Stimulated activated CD8-positive, alpha-beta memory T cell treated with anti-CD3 and anti-CD28 coated beads, Interleukin-12 subunit alpha, Interleukin-12 subunit beta, amount 100 ng/mL, for 4 hours (primary cell): ENCODE data around the gene MTA3.

Source experiments
- DNase-seq: peaks from one replicate; pipeline ENCODE4 v3.0.0-alpha.2; 2020; ENCODE audit warnings: low read depth

Gene MTA3

DNA sequence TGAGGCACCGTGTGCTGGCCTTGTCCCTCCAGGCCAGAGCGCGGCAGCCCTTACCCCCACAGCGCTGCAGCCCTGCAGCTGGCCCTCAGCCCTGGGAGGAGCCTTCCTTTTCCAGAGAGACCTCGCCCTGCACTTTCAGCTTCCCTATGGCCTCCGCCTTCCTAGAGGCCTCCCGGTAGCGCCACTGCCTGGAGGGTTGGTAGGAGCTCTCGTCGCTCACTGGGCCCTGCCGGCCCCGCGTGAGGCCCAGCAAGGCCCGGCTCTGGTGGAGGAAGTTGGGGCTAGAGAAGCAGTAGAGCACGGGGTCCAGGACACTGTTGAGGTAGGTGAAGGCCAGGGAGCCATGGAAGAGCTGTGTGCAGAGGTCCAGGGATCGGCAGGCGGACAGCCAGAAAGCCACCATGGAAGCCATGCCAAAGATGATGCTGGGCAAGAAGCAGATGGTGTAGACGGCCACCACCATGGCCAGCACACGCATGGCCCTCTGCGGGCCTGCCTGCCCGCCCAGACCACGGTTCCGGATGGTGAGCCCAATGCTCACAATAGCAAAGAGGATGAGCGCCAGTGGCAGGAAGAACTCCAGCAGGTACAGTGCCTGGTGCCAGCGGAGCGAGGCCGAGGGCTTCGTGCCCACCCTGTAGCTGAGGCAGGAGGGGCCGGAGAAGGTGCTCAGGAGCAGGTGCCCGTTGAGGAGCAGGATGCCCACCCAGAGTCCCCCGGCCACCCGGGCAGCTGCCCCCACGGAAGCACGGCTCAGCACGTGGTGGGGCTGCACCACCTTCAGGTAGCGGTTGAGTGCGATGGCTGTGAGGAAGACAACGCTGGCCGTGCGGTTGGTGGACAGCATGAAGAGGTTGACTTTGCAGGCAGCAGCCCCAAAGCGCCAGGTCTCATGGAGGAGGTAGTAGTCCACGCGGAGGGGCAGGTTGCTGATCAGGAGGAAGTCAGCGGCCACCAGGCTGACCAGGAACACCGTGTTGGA lies 194.7 kb downstream of the MTA3 start:
- no peak for DNase-seq

DNA sequence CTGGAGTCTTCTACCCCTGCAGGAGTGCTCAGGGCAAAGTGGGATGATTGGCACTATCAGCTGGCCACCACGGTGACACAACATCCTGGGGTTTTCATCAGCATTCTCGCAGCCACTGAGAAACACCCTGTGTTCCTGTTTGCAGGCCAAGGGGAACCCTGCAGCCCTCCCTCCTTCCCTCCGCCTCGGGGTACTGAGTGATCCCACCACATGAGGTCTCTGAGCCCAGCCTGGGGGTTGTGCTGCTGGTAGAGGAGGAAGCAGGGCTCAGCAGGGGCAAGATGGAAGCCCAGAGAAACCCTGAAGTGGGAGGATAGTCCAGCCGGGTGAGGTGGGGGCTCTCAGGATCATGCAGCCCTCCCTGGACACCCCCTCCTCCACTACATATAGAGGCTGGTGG lies 195.7 kb downstream of the MTA3 start, which contains the start of gene OXER1:
Gene OXER1 (minus strand): TSS at position 40 of the 400 bp plus-strand sequence. CDS start 73 bp downstream, outside the sequence.
- DNase-seq = no peak

DNA sequence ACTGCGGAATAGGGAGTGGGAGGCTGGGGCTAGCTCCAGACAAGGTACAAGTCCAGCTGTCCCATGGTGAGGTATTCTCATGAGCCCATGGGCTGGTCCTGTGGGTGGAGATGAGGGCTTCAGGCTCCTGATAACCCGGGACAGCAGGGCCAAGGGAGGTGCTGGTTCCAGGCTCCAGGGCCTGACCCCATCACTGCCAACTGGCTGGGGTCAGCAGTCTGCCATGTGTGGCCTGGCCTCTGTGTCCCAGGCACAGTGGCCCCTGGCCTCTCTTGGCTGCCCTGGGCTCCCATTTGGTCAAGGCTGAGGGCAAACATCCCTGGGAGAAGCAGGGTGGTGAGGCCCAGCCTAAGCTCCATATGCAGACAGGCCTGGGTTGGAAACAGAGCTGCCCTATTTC lies 196.5 kb downstream of the MTA3 start:
- no peak for DNase-seq

DNA sequence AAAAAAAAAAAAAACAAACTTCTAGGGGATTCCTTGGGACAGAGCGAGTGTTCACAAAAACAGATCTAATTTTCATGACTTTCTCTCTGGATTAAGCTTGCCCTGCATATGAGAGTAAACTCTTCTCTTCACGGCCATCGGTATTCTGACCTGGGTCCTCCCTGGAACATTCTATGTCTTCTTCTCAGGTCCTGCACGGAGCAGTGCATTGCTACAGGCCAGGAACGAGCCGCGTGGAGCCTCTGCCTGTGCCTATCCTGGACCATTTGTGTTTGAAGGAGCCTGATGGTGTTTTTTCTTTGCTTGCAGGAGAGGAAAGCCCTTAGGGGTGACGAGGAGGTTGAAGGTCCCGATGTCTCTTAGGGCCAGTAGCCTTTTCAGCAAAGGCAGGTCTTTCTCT lies 197.3 kb downstream of the MTA3 start:
- DNase-seq = no peak

DNA sequence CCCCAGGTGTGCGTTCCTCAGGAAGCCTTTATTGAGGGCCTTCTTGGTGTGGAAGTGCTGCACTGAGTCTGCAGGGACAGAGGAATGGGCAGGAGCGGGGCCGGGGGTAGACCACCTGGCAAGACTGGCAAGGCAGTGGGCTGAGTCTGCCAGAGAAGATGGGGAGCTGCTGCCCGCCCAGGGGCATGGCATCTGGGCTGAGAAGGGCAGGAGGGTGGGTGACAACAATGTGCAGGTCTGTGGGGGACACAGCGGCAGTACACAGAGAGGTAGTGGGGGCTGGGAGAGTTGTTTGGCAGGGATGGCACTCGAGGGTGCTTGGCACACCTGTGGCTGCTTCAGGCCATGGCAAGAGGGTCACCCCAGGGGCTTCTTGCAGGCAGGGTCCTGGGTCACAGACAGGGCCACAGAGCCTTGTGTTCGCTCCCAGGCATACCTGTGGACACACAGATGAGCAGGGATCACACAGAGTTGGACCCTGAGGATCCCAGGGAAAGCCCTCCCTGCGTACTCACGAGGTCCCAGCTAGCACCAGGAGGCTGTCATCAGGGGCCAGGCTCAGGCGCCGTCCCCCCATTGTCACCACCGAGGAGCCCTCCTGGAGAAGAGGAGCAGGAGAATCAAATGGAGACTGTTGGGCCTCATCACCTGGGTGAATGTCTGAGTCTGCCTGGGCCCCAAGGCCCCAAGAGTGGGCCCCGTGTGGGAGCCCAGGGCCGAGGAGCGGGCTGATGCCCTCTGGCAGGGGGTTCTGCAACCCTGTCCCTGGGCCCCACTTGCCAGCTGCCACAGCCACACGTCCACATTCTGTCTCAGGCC lies 198.9 kb downstream of the MTA3 start:
- DNase-seq = no peak

DNA sequence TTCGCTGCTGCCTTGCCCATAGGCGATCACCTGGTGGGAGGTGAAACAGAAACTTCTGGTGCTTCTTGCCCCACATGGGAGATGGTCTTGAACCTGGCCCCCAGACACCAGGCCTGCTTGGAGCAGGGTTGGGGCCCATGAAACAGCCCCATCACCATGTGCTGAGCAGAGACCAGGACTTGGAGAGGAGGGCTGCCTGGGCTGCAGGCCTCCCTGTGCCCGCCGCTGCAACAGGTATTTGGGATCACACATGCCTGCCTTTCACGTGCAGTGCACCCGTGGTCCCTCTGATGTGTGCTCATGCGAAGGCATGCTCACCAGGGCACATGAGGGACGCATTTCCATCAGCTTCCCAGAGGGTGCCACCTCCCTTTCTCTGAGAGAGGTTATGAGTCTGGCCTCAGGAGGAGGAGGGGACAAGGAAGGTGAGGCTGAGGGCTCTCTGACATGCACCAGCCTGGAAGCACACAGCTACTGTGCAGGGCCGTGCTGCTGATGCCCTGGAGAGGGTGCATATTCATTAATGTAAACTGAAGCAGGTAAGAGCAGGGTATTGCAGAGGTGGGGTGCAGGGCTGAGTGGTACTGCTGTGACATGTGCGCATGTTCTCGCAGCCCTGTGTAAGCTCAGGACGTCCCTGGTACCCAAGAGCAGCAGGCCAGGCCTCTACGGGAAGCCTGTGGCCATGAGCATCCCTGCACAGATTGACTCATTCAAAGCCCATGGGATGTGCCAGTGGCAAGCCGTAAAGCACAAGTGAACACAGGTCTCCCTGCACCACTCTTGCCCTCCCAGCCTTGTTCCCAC lies 199.7 kb downstream of the MTA3 start:
- DNase-seq = no peak

DNA sequence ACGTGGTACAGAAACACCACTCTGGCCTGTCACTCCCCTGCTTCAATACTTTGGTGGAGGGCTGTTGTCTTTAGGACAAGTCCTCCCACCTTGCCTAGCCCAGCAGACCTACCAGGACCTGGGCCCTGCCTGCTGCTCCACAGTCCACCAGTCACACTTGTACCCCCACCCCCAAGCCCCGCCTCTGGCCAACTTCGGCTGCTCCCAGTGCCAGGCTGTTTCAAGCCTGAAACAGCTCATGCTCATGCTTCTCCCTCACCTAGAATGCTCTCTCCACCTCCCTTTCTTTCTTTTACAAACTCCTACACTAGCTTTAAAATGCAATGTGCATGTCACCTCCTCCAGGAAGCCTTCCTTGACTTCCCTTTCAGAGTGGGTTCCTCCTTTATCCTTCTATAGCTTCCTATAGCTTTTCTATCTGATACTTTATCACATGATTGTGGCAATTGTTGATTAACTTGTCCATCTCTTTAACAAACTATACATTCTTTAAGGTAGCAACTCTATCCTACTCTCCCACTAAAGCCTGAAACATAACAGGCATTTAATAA lies 200.3 kb downstream of the MTA3 start:
- DNase-seq = no peak

DNA sequence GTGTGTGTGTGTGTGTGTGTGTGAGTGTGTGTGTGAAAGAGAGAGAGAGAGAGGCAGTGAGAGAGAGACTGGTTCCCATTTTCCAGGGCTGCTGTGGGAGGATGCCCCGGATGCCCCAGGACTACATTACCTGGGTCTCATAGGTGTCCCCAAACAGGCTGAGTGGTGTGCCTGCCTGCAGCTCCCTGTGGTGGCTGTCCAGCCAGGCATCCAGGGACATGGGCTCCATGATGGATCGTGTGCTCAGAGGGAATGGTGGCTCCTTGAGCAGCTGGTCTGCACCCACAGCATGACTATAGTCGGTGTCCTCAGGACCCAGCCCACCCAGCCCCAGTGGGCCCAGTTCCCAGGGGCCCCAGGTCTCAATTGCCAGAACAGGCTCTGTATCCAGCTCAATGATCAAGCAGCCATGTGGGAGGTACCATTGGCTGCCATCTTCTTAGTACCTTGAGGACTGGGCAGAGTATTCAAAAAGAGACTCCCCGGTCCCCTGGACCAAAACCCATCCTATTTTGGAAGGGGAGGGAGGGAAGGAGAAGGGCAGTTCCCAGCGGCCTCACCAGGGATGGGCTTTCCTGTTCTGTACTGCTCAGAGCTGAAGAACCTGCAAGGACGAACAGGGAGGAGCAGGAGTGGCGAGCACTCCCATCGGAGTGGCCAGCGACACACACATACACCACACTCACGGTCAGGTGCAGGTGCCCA lies 201.3 kb downstream of the MTA3 start:
- DNase-seq = no peak

DNA sequence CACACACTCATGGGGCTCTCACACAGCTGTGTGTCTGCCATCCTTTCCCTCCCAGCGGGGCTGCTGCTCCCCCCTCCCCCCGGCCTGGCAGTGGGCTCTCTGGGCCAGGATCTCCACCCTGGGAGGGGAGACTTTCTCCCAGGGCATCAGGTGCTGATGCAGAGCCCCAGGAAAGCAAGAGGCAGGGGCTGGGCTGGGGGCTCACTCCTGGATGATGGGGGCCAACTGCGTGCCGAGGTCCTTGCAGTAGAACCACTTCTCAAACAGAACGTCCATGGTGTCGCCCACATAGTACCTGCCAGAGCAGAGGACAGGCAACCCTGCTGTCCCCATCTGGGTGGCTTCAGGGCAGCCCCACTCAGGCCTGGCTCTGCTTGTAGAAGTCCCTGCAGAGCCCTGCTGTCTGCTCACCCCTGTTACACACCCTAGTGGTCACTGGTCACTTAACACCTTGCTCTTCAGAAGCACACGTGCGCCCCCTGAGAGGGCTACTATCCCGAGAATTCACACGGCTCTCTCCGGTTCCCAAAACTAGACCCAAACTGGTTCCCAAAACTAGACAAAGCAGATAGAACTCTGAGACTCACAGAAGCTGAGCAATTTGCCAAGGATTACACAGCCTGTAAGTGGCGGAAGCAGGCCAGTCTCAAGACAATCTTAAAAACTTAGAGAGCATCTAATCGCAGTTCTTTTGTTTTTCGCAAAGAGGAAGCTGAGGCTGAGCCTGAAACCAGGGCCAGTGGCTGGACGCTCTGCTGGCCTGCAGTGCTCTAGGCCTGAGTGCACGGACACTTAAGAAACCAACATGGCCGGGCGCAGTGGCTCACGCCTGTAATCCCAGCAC lies 202.1 kb downstream of the MTA3 start:
- no peak for DNase-seq

DNA sequence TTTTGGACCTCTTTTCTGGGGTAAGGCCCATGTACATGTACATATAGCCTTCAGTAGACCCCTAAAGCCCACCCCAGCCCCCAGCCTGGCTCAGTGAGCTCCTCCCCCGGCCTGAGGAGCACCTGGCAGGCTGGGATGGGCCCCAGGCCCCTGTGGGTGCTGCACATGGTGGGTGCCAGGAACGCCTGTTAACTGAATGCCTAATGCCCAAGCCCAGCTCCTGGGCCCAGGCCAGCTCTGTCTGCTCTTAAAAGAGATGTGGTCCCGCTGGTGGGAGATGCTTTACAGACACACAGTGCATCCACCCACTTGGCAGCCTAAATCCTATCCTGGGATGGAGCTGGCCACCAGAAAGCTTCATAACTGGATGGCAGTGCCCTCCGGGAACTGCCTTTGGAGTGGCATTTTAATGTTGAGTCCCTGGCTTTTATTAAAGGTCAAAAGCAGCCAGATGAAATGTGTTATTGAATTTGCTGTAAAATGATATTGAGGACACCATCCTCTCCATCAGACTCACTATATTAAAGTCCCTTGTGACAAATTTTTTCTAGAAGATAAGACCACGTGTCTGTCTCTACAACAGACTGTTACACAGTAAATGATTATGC lies 203.2 kb downstream of the MTA3 start:
- DNase-seq = no peak

DNA sequence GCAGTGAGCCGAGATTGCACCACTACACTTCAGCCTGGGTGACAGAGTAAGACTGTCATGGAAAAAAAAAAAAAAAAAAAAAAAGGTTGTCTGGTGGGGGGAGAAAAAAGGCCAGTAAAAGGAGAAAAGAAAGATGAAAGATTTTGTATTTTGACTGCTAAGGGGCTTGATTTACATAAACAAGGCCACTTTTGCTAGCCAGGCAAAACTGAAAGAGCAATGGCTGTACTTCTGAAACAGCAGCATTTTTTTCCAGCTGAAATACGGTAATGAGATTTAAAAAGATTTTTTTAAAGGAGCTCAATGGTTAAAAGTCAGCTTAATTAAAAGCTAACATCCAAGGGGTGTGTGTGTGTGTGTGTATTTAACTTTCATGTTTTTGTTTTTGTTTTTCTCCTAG lies 206.8 kb downstream of the MTA3 start:
- no peak for DNase-seq

DNA sequence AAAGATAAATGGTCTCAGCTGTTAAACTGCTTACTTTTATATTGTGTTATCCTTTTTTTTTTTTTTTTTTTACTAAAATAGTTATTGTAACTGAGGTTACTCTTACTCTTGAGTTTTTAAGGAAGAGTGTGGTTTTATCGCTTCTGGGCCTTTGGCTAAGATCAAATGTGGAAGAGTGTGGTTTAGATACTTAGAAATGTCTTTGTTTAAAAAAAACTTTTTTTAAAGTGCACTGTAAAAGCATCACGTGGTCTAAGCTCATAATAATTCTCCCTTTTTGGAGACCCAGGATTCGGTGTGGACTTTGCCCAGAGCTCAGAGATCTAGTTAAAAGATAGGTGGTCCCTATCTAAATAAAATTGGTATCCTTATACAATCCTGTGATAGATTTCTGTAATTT lies 207.4 kb downstream of the MTA3 start:
- no peak for DNase-seq

DNA sequence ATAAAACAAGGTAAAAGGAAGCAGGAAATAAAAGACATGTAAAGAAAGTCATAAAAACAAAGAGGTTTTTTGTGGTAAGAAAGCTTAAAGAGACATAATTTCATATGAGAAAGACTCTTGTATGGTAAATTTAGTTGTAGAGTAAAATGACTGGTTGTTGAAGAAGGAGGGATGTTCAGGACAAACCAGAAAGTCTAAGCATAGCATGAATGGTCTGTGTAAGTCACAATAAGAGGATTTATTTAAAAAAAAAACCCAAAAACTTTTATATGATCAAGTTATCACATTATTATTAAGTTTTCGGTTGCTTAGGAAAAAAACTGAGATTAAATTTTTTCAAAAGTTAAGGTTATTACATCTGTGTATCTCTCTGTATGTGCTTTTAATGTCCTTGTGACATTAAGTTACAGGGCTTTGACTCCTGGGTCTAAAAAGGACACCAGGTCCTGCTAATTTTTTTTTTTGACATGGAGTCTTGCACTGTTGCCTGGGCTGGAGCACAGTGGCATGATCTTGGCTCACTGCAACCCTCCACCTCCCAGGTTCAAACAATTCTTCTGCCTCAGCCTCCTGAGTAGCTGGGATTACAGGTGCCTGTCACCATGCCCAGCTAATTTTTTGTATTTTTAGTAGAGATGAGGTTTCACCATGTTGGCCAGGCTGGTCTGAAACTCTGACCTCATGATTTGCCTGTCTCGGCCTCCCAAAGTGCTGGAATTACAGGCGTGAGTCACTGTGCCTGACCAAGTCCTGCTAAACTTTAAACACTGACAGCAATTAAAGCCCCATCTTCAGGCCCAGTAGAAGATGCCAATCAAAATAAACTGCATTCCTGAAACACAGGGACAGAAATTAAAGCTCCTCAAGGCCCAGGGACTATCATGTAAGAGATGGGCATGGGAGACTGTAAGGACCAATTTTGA lies 209.7 kb downstream of the MTA3 start:
- no peak for DNase-seq

DNA sequence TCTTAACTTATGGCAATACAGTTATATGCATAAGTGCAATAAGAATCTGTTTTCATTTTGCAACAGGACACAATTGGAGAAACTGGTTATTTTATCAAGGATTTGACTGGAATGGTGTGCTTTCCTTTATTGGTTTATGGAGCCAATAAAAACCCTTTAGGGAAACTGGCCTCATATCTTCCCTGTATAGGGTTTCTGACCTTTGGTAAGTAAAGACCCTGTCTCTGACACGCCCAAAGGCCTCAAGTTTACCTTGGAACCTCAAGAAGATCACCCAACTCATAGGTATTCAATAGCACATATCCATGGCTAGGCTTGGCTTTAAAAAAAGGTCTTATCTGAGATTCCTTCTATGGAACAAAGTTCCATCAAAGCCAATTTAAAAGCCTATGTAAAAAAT lies 212.7 kb downstream of the MTA3 start:
- DNase-seq = no peak

DNA sequence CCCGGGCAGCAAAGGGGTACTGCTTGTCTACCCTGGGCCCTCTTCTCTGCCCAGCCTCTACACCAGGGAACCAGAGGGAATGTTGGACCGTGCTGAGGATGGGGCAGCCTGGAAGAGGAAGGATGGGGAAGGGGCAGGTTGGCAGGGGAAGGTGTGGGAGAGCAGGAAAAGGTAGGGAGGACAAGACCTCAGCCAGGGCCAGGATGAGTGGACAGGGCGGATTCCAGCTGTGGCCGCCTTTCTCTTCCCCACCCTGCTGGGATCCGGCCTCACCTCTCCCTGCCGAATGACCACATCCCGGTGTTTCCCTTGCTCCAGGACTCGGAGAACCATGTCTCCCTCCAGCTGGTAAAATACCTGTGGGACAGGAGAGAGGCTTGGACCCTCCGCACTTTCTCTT lies 215.1 kb downstream of the MTA3 start:
- no peak for DNase-seq

DNA sequence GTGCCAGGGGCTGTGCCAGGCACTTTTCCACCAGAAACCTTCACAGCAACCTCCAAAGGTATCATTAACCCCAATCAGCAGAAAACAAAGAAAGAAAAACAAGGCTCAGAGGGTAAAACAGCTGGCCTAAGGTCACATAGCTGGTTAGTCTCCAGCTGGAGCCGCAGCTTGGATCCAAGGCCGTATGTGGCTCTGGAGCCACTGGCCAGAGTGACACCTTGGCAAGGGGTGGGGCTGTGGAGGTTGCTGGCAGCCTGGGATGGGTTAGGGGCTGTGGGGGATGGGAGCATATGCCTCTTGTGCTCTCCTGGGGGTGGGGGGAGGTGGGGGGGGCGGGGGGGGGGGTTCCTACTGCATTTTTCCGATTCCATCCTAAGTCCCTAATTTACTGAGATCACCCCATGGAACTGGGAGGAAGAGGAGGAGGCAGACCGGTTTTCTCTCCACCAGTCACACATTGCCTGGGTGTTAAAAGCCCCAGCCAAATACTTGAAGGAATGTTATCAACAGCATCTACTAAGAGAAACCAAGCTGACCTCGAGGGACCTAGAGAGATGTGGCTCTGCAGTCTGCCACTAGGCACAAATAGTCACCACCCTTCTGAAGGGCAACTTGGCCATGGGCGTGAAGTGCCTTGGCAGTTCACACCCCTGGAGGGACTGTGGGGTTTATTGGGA lies 215.9 kb downstream of the MTA3 start:
- DNase-seq = no peak

DNA sequence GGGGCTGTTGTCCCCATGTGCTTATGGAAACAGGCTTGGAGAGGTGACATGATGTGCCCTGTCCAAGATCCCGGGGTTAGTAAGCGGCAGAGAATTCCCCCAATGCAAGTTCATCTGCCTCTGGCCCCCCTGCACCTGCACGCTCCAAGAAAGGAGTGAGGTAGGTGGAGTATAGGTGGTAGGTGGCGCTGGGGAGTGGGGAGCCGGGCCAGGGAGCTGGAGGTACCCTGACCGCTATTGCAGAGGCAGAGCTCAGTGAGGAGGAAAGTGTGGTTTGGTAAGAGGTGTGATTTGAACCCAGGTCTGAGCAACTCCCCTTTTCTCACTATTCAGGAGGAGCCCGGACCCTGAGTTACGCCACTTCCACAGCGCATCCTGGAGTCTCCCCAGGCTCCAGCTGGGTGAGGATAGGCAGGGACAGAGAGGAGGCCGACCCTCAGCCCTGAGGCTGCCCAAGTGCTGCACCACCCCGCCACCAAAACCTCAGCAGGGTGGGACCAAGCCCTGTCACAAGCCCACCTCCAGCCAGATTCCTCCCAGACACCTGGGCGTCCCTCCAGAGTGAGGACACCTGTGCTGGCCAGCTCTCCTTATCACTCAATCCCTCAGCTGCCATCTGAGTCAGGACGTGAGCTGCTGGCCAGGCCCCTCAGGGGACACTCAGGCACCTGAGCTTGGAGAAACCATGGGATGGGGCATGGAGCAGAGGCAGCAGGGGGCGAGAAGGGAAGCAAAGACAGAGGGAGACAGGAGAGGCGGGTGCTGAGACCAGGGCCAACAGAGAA lies 218.3 kb downstream of the MTA3 start:
- no peak for DNase-seq
